Endothelial cell of umbilical vein (primary cell): ENCODE data around the gene AKAP6. TPM values are rescaled to one million over a fixed set of nuclear protein-coding genes. Genes with fewer than 3 reads are reported as not detected.

ENCODE experiments used
- BruUV-seq: library from RNA; stranded (reverse); fragments of 400-500 nt; replicated peaks from 2 replicates; lab custom pipeline; 2021; lab: Mats Ljungman, UMichigan
- CTCF ChIA-PET: fragments of 300-600, 350-600 bp; sonication (Branson Sonifier 250); formaldehyde crosslinking; loops from one replicate; lab custom pipeline; 2021; ENCODE audit warnings: antibody characterized with exemption, inconsistent platforms; lab: Charles Lee
- POLR2A ChIA-PET: fragments of 300-600, 350-600 bp; sonication (Branson Sonifier 250); formaldehyde crosslinking; loops from one replicate; lab custom pipeline; 2021; ENCODE audit warnings: antibody characterized with exemption, inconsistent platforms; lab: Charles Lee
- DNase-seq: peaks from one replicate; pipeline ENCODE4 v3.0.0-alpha.2; 2011; ENCODE audit warnings: low read depth, low spot score
- FAIRE-seq: peaks from 2 replicates; lab custom pipeline; 2011; peaks lifted over from hg19 to GRCh38; lab: Jason Lieb, UNC
- H2AFZ ChIP-seq: 2 replicates; pipeline ENCODE4 v1.6.0; 2012; ENCODE audit warnings: low read depth, low read length, control low read depth, inconsistent platforms
- H3K27ac ChIP-seq: 2 replicates; pipeline ENCODE4 v1.5.1; 2011; ENCODE audit warnings: low read depth, mild to moderate bottlenecking, control low read depth, low read length, moderate library complexity; ENCODE audit not compliant: insufficient read depth
- H3K27me3 ChIP-seq, 2 experiments: 2 replicates each; pipeline versions ENCODE4 v1.6.0 to v1.6.1; 2011; ENCODE audit warnings: low read length in 2 of 2, mixed read lengths in 1 of 2; ENCODE audit not compliant: control insufficient read depth in 2 of 2, insufficient read depth in 2 of 2
- H3K36me3 ChIP-seq, 2 experiments: 2 replicates in 1 of 2; 3 replicates in 1 of 2; pipeline ENCODE4 v1.5.1; 2011; ENCODE audit warnings: low read length in 2 of 2, mild to moderate bottlenecking in 1 of 2, moderate library complexity in 1 of 2; ENCODE audit not compliant: control insufficient read depth in 2 of 2, insufficient read depth in 2 of 2; ENCODE audit errors: extremely low read depth in 1 of 2
- H3K4me1 ChIP-seq: 3 replicates; pipeline ENCODE4 v1.5.1; 2011; ENCODE audit warnings: mild to moderate bottlenecking, low read length; ENCODE audit not compliant: control insufficient read depth, insufficient read depth; ENCODE audit errors: extremely low read depth
- H3K4me2 ChIP-seq: 2 replicates; pipeline ENCODE4 v1.6.1; 2011; ENCODE audit warnings: low read length, control low read depth, mixed read lengths; ENCODE audit not compliant: insufficient read depth
- H3K4me3 ChIP-seq, 3 experiments: fragments of 200-600 bp in 1 of 3; sonication (generic), shearing (Covaris generic) in 1 of 3; replicated peaks in 1 of 3; 2 replicates each; pipeline ENCODE4 v1.5.1; 2011 to 2016; ENCODE audit warnings: control low read depth in 3 of 3, low read length in 3 of 3, mild to moderate bottlenecking in 2 of 3, inconsistent platforms in 1 of 3, low read depth in 1 of 3, moderate library complexity in 1 of 3; ENCODE audit not compliant: insufficient read depth in 1 of 3
- H3K79me2 ChIP-seq: 2 replicates; pipeline ENCODE4 v1.6.0; 2012; ENCODE audit warnings: low read length, inconsistent platforms; ENCODE audit not compliant: control insufficient read depth, insufficient read depth
- H3K9ac ChIP-seq: replicated peaks from 2 replicates; pipeline ENCODE3; 2011; ENCODE audit warnings: low read length, control low read depth; ENCODE audit not compliant: insufficient read depth; ENCODE audit errors: extremely low read depth
- H3K9me1 ChIP-seq: replicated peaks from 3 replicates; pipeline ENCODE4 v1.6.0; 2011; ENCODE audit warnings: mild to moderate bottlenecking, low read length; ENCODE audit not compliant: control insufficient read depth, insufficient read depth; ENCODE audit errors: extremely low read depth
- H3K9me3 ChIP-seq: replicated peaks from 2 replicates; pipeline ENCODE4 v1.5.1; 2012; ENCODE audit warnings: low read length, inconsistent platforms; ENCODE audit not compliant: control insufficient read depth, insufficient read depth
- H4K20me1 ChIP-seq: replicated peaks from 2 replicates; pipeline ENCODE3; 2011; ENCODE audit warnings: mild to moderate bottlenecking, low read length; ENCODE audit not compliant: control insufficient read depth, insufficient read depth; ENCODE audit errors: extremely low read depth
- CTCF ChIP-seq, 2 donors: IDR thresholded peaks; 1 replicate in 1 of 2; 2 replicates in 1 of 2; pipeline ENCODE4 v1.5.1; 2011; ENCODE audit warnings: low read length in 2 of 2, mild to moderate bottlenecking in 2 of 2, moderate library complexity in 2 of 2, control low read depth in 1 of 2, inconsistent platforms in 1 of 2, low read depth in 1 of 2; ENCODE audit not compliant: insufficient read depth in 1 of 2; ENCODE audit errors: extremely low read depth in 1 of 2
- EZH2 ChIP-seq: IDR thresholded peaks from 2 replicates; pipeline ENCODE4 v1.6.1; 2012; ENCODE audit warnings: borderline replicate concordance, low read depth, mild to moderate bottlenecking, moderate library complexity, low read length, inconsistent platforms; ENCODE audit not compliant: severe bottlenecking
- FOS ChIP-seq: IDR thresholded peaks from 2 replicates; pipeline ENCODE4 v1.6.1; 2011; ENCODE audit warnings: mild to moderate bottlenecking, low read length, moderate library complexity, borderline replicate concordance; ENCODE audit not compliant: insufficient read depth
- GATA2 ChIP-seq: IDR thresholded peaks from 2 replicates; pipeline ENCODE4 v1.7.0; 2011; ENCODE audit warnings: low read depth, mild to moderate bottlenecking, moderate library complexity, mixed read lengths, low read length; ENCODE audit not compliant: insufficient read length, insufficient read depth
- JUN ChIP-seq: IDR thresholded peaks from 2 replicates; pipeline ENCODE4 v1.6.1; 2011; ENCODE audit warnings: borderline replicate concordance, low read depth; ENCODE audit not compliant: insufficient read length, insufficient read depth
- MAX ChIP-seq: IDR thresholded peaks from 2 replicates; pipeline ENCODE4 v1.6.1; 2011; ENCODE audit not compliant: insufficient read depth, insufficient read length
- MYC ChIP-seq: IDR thresholded peaks from one replicate; pipeline ENCODE4 v1.6.1; 2011; ENCODE audit warnings: mild to moderate bottlenecking, low read depth, low read length
- POLR2A ChIP-seq: IDR thresholded peaks from 2 replicates; pipeline ENCODE4 v1.6.1; 2012; ENCODE audit warnings: low read depth, mild to moderate bottlenecking, control low read depth, low read length
- POLR2AphosphoS5 ChIP-seq: IDR thresholded peaks from 2 replicates; pipeline ENCODE4 v1.6.1; 2012; ENCODE audit warnings: low read depth, mild to moderate bottlenecking, control low read depth, low read length, moderate library complexity; ENCODE audit not compliant: insufficient read depth
- dilution Hi-C: fragments of 300-500 bp; cut with MboI; formaldehyde crosslinking; loops from one replicate; pipeline ENCODE4 v1.15.0; 2019; ENCODE audit warnings: low sequenced_read_pairs; ENCODE audit not compliant: extremely low pct_ligation_motif_present
- intact Hi-C: fragments of 100-400 bp; cut with micrococcal nuclease; formaldehyde crosslinking; loops from one replicate; pipeline ENCODE4 v1.10.0; 2022
- polyA plus RNA-seq, 4 experiments: library from polyadenylated mRNA; depleted of rRNA in 3 of 4; stranded (reverse) in 3 of 4; unstranded in 1 of 4; fragments of >200 nt; gene quantifications; 2 replicates each; pipeline versions ENCODE4 v1.2.1 to v1.2.3, GENCODE V29; 2011 to 2012; ENCODE audit warnings: missing spikeins in 1 of 4
- total RNA-seq: library from RNA; stranded (reverse); gene quantifications from 2 replicates; pipeline ENCODE4 v1.2.3, GENCODE V29; 2021

Gene AKAP6
- total and polyA plus RNA-seq, 2 donors (not counting 3 experiments of a cell fraction or from before 2014, with no cell fraction given): 0.03 to 0.49 TPM

GRCh38 chr14:32601906-32602305, 272.8 kb downstream of the AKAP6 start:
- Histone ChIP-seq H3K36me3 (no peaks in the 10 kb centered on the region), H3K79me2 (no peaks in the 10 kb centered on the region), H3K9me3 (no peaks in the 10 kb centered on the region), H3K9ac (no peak overlapping the region), H3K4me3 (no peak overlapping the region), H2AFZ (no peak overlapping the region), H3K4me1 (no peaks in the 10 kb centered on the region), H3K9me1 (no peaks in the 10 kb centered on the region), H3K27ac (no peak overlapping the region), H3K4me2 (no peak overlapping the region), H3K27me3 (peaks cover 0 to 2% of the 10 kb centered on the region in 2 experiments), H4K20me1 (no peaks in the 10 kb centered on the region)
- FAIRE-seq: no peak
- no peak for DNase-seq
- POLR2A ChIA-PET: interaction anchor here (0.6 kb wide), 1 partner anchor 17 kb away, joined by 3 read pairs; no protein-coding TSS in a partner anchor
- CTCF ChIA-PET: interaction anchor here (1.3 to 1.6 kb wide), 2 partner anchors 11 to 1721 kb away, joined by 3 to 4 read pairs; no protein-coding TSS in a partner anchor
- dilution Hi-C loops (no loop called here), intact Hi-C loops (no loop called here)
- no TSS peak for BruUV-seq
- TF ChIP-seq GATA2: no peak
- no peak for TF ChIP-seq MAX
- no peak for TF ChIP-seq POLR2A
- TF ChIP-seq FOS: no peak
- TF ChIP-seq POLR2AphosphoS5: no peak
- TF ChIP-seq MYC: no peak
- no peak for TF ChIP-seq JUN
- TF ChIP-seq EZH2: no peak
- no peak for TF ChIP-seq CTCF (IDR thresholded peaks at IDR 0.05; ENCODE audit: extremely low read depth in 1 of 2, insufficient read depth in 1 of 2, low read depth in 1 of 2, low read length in 2 of 2)
